Endothelial cell of umbilical vein (primary cell): ENCODE data around the gene LSM7. TPM values are rescaled to one million over a fixed set of nuclear protein-coding genes. Genes with fewer than 3 reads are reported as not detected.

ENCODE experiments used
- BruUV-seq: library from RNA; stranded (reverse); fragments of 400-500 nt; replicated peaks from 2 replicates; lab custom pipeline; 2021; lab: Mats Ljungman, UMichigan
- CTCF ChIA-PET: fragments of 300-600, 350-600 bp; sonication (Branson Sonifier 250); formaldehyde crosslinking; loops from one replicate; lab custom pipeline; 2021; ENCODE audit warnings: antibody characterized with exemption, inconsistent platforms; lab: Charles Lee
- POLR2A ChIA-PET: fragments of 300-600, 350-600 bp; sonication (Branson Sonifier 250); formaldehyde crosslinking; loops from one replicate; lab custom pipeline; 2021; ENCODE audit warnings: antibody characterized with exemption, inconsistent platforms; lab: Charles Lee
- DNase-seq: peaks from one replicate; pipeline ENCODE4 v3.0.0-alpha.2; 2011; ENCODE audit warnings: low read depth, low spot score
- FAIRE-seq: peaks from 2 replicates; lab custom pipeline; 2011; peaks lifted over from hg19 to GRCh38; lab: Jason Lieb, UNC
- H2AFZ ChIP-seq: 2 replicates; pipeline ENCODE4 v1.6.0; 2012; ENCODE audit warnings: low read depth, low read length, control low read depth, inconsistent platforms
- H3K27ac ChIP-seq: 2 replicates; pipeline ENCODE4 v1.5.1; 2011; ENCODE audit warnings: low read depth, mild to moderate bottlenecking, control low read depth, low read length, moderate library complexity; ENCODE audit not compliant: insufficient read depth
- H3K27me3 ChIP-seq, 2 experiments: 2 replicates each; pipeline versions ENCODE4 v1.6.0 to v1.6.1; 2011; ENCODE audit warnings: low read length in 2 of 2, mixed read lengths in 1 of 2; ENCODE audit not compliant: control insufficient read depth in 2 of 2, insufficient read depth in 2 of 2
- H3K36me3 ChIP-seq, 2 experiments: 2 replicates in 1 of 2; 3 replicates in 1 of 2; pipeline ENCODE4 v1.5.1; 2011; ENCODE audit warnings: low read length in 2 of 2, mild to moderate bottlenecking in 1 of 2, moderate library complexity in 1 of 2; ENCODE audit not compliant: control insufficient read depth in 2 of 2, insufficient read depth in 2 of 2; ENCODE audit errors: extremely low read depth in 1 of 2
- H3K4me1 ChIP-seq: 3 replicates; pipeline ENCODE4 v1.5.1; 2011; ENCODE audit warnings: mild to moderate bottlenecking, low read length; ENCODE audit not compliant: control insufficient read depth, insufficient read depth; ENCODE audit errors: extremely low read depth
- H3K4me2 ChIP-seq: 2 replicates; pipeline ENCODE4 v1.6.1; 2011; ENCODE audit warnings: low read length, control low read depth, mixed read lengths; ENCODE audit not compliant: insufficient read depth
- H3K4me3 ChIP-seq, 3 experiments: fragments of 200-600 bp in 1 of 3; sonication (generic), shearing (Covaris generic) in 1 of 3; replicated peaks in 1 of 3; 2 replicates each; pipeline ENCODE4 v1.5.1; 2011 to 2016; ENCODE audit warnings: control low read depth in 3 of 3, low read length in 3 of 3, mild to moderate bottlenecking in 2 of 3, inconsistent platforms in 1 of 3, low read depth in 1 of 3, moderate library complexity in 1 of 3; ENCODE audit not compliant: insufficient read depth in 1 of 3
- H3K79me2 ChIP-seq: 2 replicates; pipeline ENCODE4 v1.6.0; 2012; ENCODE audit warnings: low read length, inconsistent platforms; ENCODE audit not compliant: control insufficient read depth, insufficient read depth
- H3K9ac ChIP-seq: replicated peaks from 2 replicates; pipeline ENCODE3; 2011; ENCODE audit warnings: low read length, control low read depth; ENCODE audit not compliant: insufficient read depth; ENCODE audit errors: extremely low read depth
- H3K9me1 ChIP-seq: replicated peaks from 3 replicates; pipeline ENCODE4 v1.6.0; 2011; ENCODE audit warnings: mild to moderate bottlenecking, low read length; ENCODE audit not compliant: control insufficient read depth, insufficient read depth; ENCODE audit errors: extremely low read depth
- H3K9me3 ChIP-seq: replicated peaks from 2 replicates; pipeline ENCODE4 v1.5.1; 2012; ENCODE audit warnings: low read length, inconsistent platforms; ENCODE audit not compliant: control insufficient read depth, insufficient read depth
- H4K20me1 ChIP-seq: replicated peaks from 2 replicates; pipeline ENCODE3; 2011; ENCODE audit warnings: mild to moderate bottlenecking, low read length; ENCODE audit not compliant: control insufficient read depth, insufficient read depth; ENCODE audit errors: extremely low read depth
- EZH2 ChIP-seq: IDR thresholded peaks from 2 replicates; pipeline ENCODE4 v1.6.1; 2012; ENCODE audit warnings: borderline replicate concordance, low read depth, mild to moderate bottlenecking, moderate library complexity, low read length, inconsistent platforms; ENCODE audit not compliant: severe bottlenecking
- FOS ChIP-seq: IDR thresholded peaks from 2 replicates; pipeline ENCODE4 v1.6.1; 2011; ENCODE audit warnings: mild to moderate bottlenecking, low read length, moderate library complexity, borderline replicate concordance; ENCODE audit not compliant: insufficient read depth
- GATA2 ChIP-seq: IDR thresholded peaks from 2 replicates; pipeline ENCODE4 v1.7.0; 2011; ENCODE audit warnings: low read depth, mild to moderate bottlenecking, moderate library complexity, mixed read lengths, low read length; ENCODE audit not compliant: insufficient read length, insufficient read depth
- JUN ChIP-seq: IDR thresholded peaks from 2 replicates; pipeline ENCODE4 v1.6.1; 2011; ENCODE audit warnings: borderline replicate concordance, low read depth; ENCODE audit not compliant: insufficient read length, insufficient read depth
- MYC ChIP-seq: IDR thresholded peaks from one replicate; pipeline ENCODE4 v1.6.1; 2011; ENCODE audit warnings: mild to moderate bottlenecking, low read depth, low read length
- POLR2A ChIP-seq: IDR thresholded peaks from 2 replicates; pipeline ENCODE4 v1.6.1; 2012; ENCODE audit warnings: low read depth, mild to moderate bottlenecking, control low read depth, low read length
- POLR2AphosphoS5 ChIP-seq: IDR thresholded peaks from 2 replicates; pipeline ENCODE4 v1.6.1; 2012; ENCODE audit warnings: low read depth, mild to moderate bottlenecking, control low read depth, low read length, moderate library complexity; ENCODE audit not compliant: insufficient read depth
- dilution Hi-C: fragments of 300-500 bp; cut with MboI; formaldehyde crosslinking; loops from one replicate; pipeline ENCODE4 v1.15.0; 2019; ENCODE audit warnings: low sequenced_read_pairs; ENCODE audit not compliant: extremely low pct_ligation_motif_present
- intact Hi-C: fragments of 100-400 bp; cut with micrococcal nuclease; formaldehyde crosslinking; loops from one replicate; pipeline ENCODE4 v1.10.0; 2022
- polyA plus RNA-seq, 4 experiments: library from polyadenylated mRNA; depleted of rRNA in 3 of 4; stranded (reverse) in 3 of 4; unstranded in 1 of 4; fragments of >200 nt; gene quantifications; 2 replicates each; pipeline versions ENCODE4 v1.2.1 to v1.2.3, GENCODE V29; 2011 to 2012; ENCODE audit warnings: missing spikeins in 1 of 4
- total RNA-seq: library from RNA; stranded (reverse); gene quantifications from 2 replicates; pipeline ENCODE4 v1.2.3, GENCODE V29; 2021
- TF ChIP-seq, protein P1 (sequence below), 2 donors: IDR thresholded peaks; 1 replicate in 1 of 2; 2 replicates in 1 of 2; pipeline ENCODE4 v1.5.1; 2011; ENCODE audit warnings: low read length in 2 of 2, mild to moderate bottlenecking in 2 of 2, moderate library complexity in 2 of 2, control low read depth in 1 of 2, inconsistent platforms in 1 of 2, low read depth in 1 of 2; ENCODE audit not compliant: insufficient read depth in 1 of 2; ENCODE audit errors: extremely low read depth in 1 of 2
- TF ChIP-seq, protein P2 (sequence below): IDR thresholded peaks from 2 replicates; pipeline ENCODE4 v1.6.1; 2011; ENCODE audit not compliant: insufficient read depth, insufficient read length

LSM7 gene
- total and polyA plus RNA-seq, 2 donors (not counting 3 experiments of a cell fraction or from before 2014, with no cell fraction given), result 124 to 673 TPM

DNA sequence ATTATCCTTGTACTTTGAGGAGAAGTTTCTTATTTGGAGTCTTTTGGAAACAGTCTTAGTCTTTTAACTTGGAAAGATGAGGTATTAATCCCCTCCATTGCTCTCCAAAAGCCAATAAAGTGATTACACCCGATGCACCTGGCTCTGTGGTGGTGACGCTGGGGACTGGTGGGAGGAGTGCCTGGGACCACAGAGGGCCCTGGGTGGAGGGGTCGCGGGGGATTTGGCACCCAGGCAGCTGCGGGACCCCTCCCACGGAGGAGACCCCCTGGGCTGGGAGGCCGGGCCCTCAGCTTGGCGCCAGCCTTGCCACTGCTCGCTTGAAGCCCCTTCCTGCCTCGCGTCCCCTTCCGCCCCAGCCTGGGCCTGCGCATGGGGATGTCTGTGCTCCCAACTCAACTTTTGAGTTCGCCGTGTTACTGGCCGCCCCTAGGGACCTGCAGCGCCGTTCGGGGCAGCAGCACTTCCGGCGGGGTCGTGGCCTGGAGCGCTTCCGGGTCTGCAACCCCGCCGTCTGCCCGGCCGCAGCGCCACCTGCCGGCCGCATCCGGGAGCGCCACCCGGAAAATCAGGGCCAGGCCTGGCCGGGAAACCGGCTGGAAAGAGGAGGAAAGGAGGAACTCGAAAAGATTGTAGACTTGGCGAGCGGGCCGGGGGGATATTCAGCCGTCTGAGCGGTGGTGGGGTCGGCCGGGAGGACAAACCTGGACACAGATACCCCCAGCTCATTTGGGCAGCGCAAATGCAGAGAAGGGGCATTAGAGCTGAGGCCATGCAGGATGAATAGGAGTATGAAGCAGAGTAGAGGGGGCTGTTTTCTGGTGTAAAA is 54.8 kb downstream of the LSM7 start:
- H3K36me3 ChIP-seq, result peaks cover 2 to 18% of the 10 kb centered on the region in 2 experiments
- H3K4me3 ChIP-seq, result no peak overlapping the region
- POLR2A ChIA-PET, result no interaction called here
- intact Hi-C loops, result loop anchor here (1.0 to 5.0 kb wide), 4 partner anchors 37 to 339 kb away; partner anchors contain the start of genes AP3D1, PLEKHJ1 and SF3A2
- H2AFZ ChIP-seq, result no peak overlapping the region
- TF ChIP-seq FOS (no peak), POLR2A (no peak), GATA2 (no peak), MYC (no peak), JUN (no peak), EZH2 (no peak), POLR2AphosphoS5 (peak; percentile 86)
- TF ChIP-seq, protein P1, sequence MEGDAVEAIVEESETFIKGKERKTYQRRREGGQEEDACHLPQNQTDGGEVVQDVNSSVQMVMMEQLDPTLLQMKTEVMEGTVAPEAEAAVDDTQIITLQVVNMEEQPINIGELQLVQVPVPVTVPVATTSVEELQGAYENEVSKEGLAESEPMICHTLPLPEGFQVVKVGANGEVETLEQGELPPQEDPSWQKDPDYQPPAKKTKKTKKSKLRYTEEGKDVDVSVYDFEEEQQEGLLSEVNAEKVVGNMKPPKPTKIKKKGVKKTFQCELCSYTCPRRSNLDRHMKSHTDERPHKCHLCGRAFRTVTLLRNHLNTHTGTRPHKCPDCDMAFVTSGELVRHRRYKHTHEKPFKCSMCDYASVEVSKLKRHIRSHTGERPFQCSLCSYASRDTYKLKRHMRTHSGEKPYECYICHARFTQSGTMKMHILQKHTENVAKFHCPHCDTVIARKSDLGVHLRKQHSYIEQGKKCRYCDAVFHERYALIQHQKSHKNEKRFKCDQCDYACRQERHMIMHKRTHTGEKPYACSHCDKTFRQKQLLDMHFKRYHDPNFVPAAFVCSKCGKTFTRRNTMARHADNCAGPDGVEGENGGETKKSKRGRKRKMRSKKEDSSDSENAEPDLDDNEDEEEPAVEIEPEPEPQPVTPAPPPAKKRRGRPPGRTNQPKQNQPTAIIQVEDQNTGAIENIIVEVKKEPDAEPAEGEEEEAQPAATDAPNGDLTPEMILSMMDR (IDR thresholded peaks at IDR 0.05; ENCODE audit: extremely low read depth in 1 of 2, insufficient read depth in 1 of 2, low read depth in 1 of 2, low read length in 2 of 2), result peak; percentile 86 to 97
- TF ChIP-seq, protein P2, sequence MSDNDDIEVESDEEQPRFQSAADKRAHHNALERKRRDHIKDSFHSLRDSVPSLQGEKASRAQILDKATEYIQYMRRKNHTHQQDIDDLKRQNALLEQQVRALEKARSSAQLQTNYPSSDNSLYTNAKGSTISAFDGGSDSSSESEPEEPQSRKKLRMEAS, result no peak
- peak overlapping the region; percentile 34 for H3K27ac ChIP-seq
- H3K4me2 ChIP-seq, result peak overlapping the region; percentile 53
- FAIRE-seq (peak; percentile 4), DNase-seq (peak; percentile 51)
- CTCF ChIA-PET, result interaction anchor here (1.1 to 3.2 kb wide), 8 partner anchors 14 to 329 kb away, joined by 3 to 13 read pairs (median 6); partner anchors contain the start of gene PLEKHJ1
- H3K79me2 ChIP-seq, result peaks cover 47% of the 10 kb centered on the region
- peaks cover 30% of the 10 kb centered on the region for H3K4me1 ChIP-seq
- H3K27me3 ChIP-seq, result no peaks in the 10 kb centered on the region
- H4K20me1 ChIP-seq, result no peaks in the 10 kb centered on the region
- H3K9me1 ChIP-seq, result no peaks in the 10 kb centered on the region
- peak overlapping the region; percentile 19 for H3K9ac ChIP-seq
- dilution Hi-C loops, result no loop called here
- no peaks in the 10 kb centered on the region for H3K9me3 ChIP-seq
- BruUV-seq, result no TSS peak

Other genes starting within 250 kb of the LSM7 start
- gene MOB3A, start 232.3 kb downstream of the LSM7 start, total RNA-seq, result 52.4 and 59.7 TPM in 2 replicates
- gene MOB3A, start 232.3 kb downstream of the LSM7 start, polyA plus RNA-seq, result 46.5 and 50.7 TPM in 2 replicates
- 1.1 and 2.0 TPM in 2 replicates for gene IZUMO4, start 231.7 kb downstream of the LSM7 start, total RNA-seq
- gene IZUMO4, start 231.7 kb downstream of the LSM7 start, polyA plus RNA-seq, result 2.0 and 3.2 TPM in 2 replicates
- 137 and 143 TPM in 2 replicates for gene AP3D1, start 177.0 kb downstream of the LSM7 start, total RNA-seq
- gene AP3D1, start 177.0 kb downstream of the LSM7 start, polyA plus RNA-seq, result 123 and 130 TPM in 2 replicates
- 42.0 and 47.0 TPM in 2 replicates for gene DOT1L, start 164.7 kb downstream of the LSM7 start, total RNA-seq
- gene DOT1L, start 164.7 kb downstream of the LSM7 start, polyA plus RNA-seq, result 7.6 and 7.7 TPM in 2 replicates
- 73.4 and 82.4 TPM in 2 replicates for gene PLEKHJ1, start 92.3 kb downstream of the LSM7 start, total RNA-seq
- gene PLEKHJ1, start 92.3 kb downstream of the LSM7 start, polyA plus RNA-seq, result 115 and 125 TPM in 2 replicates
- 140 and 164 TPM in 2 replicates for gene SF3A2, start 91.8 kb downstream of the LSM7 start, total RNA-seq
- gene SF3A2, start 91.8 kb downstream of the LSM7 start, polyA plus RNA-seq, result 19.1 and 21.5 TPM in 2 replicates
- gene AMH, start 79.3 kb downstream of the LSM7 start, total RNA-seq, result 7.5 and 9.6 TPM in 2 replicates
- 3.3 and 4.3 TPM in 2 replicates for gene AMH, start 79.3 kb downstream of the LSM7 start, polyA plus RNA-seq
- gene JSRP1, start 72.2 kb downstream of the LSM7 start, total RNA-seq, result not detected in 2 replicates
- gene JSRP1, start 72.2 kb downstream of the LSM7 start, polyA plus RNA-seq, result not detected in 2 replicates
- not detected in 2 replicates for gene PEAK3, start 46.4 kb downstream of the LSM7 start, total RNA-seq
- gene PEAK3, start 46.4 kb downstream of the LSM7 start, polyA plus RNA-seq, result 0.03 TPM in 1 of 2 replicates, not detected in the other
- not detected in 2 replicates for gene LINGO3, start 20.4 kb downstream of the LSM7 start, total RNA-seq
- gene LINGO3, start 20.4 kb downstream of the LSM7 start, polyA plus RNA-seq, result not detected in 2 replicates
- 59.8 and 62.7 TPM in 2 replicates for gene SPPL2B, start 98 bp upstream of the LSM7 start, total RNA-seq
- gene SPPL2B, start 98 bp upstream of the LSM7 start, polyA plus RNA-seq, result 60.7 and 72.8 TPM in 2 replicates
- gene TMPRSS9, start 31.7 kb upstream of the LSM7 start, total RNA-seq, result not detected in 2 replicates
- not detected in 2 replicates for gene TMPRSS9, start 31.7 kb upstream of the LSM7 start, polyA plus RNA-seq
- gene TIMM13, start 99.0 kb upstream of the LSM7 start, total RNA-seq, result 148 and 160 TPM in 2 replicates
- gene TIMM13, start 99.0 kb upstream of the LSM7 start, polyA plus RNA-seq, result 154 and 217 TPM in 2 replicates
- 147 and 153 TPM in 2 replicates for gene LMNB2, start 128.4 kb upstream of the LSM7 start, total RNA-seq
- 176 and 203 TPM in 2 replicates for gene LMNB2, start 128.4 kb upstream of the LSM7 start, polyA plus RNA-seq
- 61.3 and 75.9 TPM in 2 replicates for gene GADD45B, start 147.5 kb upstream of the LSM7 start, total RNA-seq
- 249 and 267 TPM in 2 replicates for gene GADD45B, start 147.5 kb upstream of the LSM7 start, polyA plus RNA-seq